ENCODE results near the gene VGLL2. TPM values are rescaled to one million over a fixed set of nuclear protein-coding genes. Genes with fewer than 3 reads are reported as not detected.

Gene VGLL2
- total RNA-seq, 1 experiment from 2014 or later, result not detected

GRCh38 chr6:117276778-117277316 is 11.5 kb downstream of the VGLL2 start:
- no peak for DNase-seq (ENCODE audit: unreplicated experiment)
- CTCF ChIA-PET, result no interaction called here
- no peaks in the 10 kb centered on the region for H3K36me3 Mint-ChIP-seq (ENCODE audit: insufficient read depth, unreplicated experiment)
- intact Hi-C loops (cut with micrococcal nuclease), result loop anchor here (10.0 kb wide), 1 partner anchor 302 kb away; no protein-coding TSS in a partner anchor
- H3K9me3 Mint-ChIP-seq (ENCODE audit: unreplicated experiment), result no peaks in the 10 kb centered on the region
- no peaks in the 10 kb centered on the region for H3K4me1 Mint-ChIP-seq (ENCODE audit: insufficient read depth, unreplicated experiment)
- POLR2A ChIA-PET, result no interaction called here
- no peak overlapping the region for H3K4me3 Mint-ChIP-seq (ENCODE audit: unreplicated experiment)
- no peak overlapping the region for H3K27ac Mint-ChIP-seq (ENCODE audit: low read depth, unreplicated experiment)
- no peak for TF ChIP-seq CTCF (IDR thresholded peaks at IDR 0.05; ENCODE audit: unreplicated experiment)
- no TSS peak for BruUV-seq (replicated peaks)
- peaks cover 54% of the 10 kb centered on the region for H3K27me3 Mint-ChIP-seq (ENCODE audit: insufficient read depth, unreplicated experiment)

DNA sequence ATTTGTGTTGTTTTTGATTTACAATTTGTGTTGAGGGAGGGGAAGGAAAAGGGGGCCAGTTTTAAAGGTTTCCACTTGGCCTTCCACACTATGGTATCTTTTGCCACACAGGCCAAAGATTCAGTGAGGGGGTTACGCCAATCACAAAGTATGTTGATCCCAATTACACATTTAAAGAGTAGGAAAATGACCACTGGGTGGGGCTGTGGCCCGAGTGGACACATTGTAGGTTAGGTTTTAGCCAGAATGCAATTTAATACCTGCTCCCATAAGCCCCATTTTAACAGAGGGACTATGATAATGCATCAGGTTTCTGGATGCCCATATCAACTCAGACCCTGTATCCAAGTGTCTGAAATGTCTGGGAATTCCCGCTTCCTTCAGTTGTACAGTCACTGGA is 15.6 kb downstream of the VGLL2 start:
- DNase-seq (ENCODE audit: unreplicated experiment), result peak; percentile 54
- Mint-ChIP-seq H3K27ac (ENCODE audit: low read depth, unreplicated experiment) (no peak overlapping the region), H3K4me3 (ENCODE audit: unreplicated experiment) (no peak overlapping the region), H3K36me3 (ENCODE audit: insufficient read depth, unreplicated experiment) (no peaks in the 10 kb centered on the region), H3K27me3 (ENCODE audit: insufficient read depth, unreplicated experiment) (peaks cover 13% of the 10 kb centered on the region), H3K4me1 (ENCODE audit: insufficient read depth, unreplicated experiment) (no peaks in the 10 kb centered on the region), H3K9me3 (ENCODE audit: unreplicated experiment) (no peaks in the 10 kb centered on the region)
- TF ChIP-seq CTCF (IDR thresholded peaks at IDR 0.05; ENCODE audit: unreplicated experiment), result peak; percentile 13
- intact Hi-C loops (cut with micrococcal nuclease), result loop anchor here (1.0 to 5.0 kb wide), 2 partner anchors 324 to 551 kb away; no protein-coding TSS in a partner anchor
- BruUV-seq (replicated peaks), result no TSS peak
- ChIA-PET POLR2A (no interaction called here), CTCF (interaction anchor here (0.7 to 1.2 kb wide), 2 partner anchors 26 to 1005 kb away, joined by 3 read pairs; no protein-coding TSS in a partner anchor)

DNA sequence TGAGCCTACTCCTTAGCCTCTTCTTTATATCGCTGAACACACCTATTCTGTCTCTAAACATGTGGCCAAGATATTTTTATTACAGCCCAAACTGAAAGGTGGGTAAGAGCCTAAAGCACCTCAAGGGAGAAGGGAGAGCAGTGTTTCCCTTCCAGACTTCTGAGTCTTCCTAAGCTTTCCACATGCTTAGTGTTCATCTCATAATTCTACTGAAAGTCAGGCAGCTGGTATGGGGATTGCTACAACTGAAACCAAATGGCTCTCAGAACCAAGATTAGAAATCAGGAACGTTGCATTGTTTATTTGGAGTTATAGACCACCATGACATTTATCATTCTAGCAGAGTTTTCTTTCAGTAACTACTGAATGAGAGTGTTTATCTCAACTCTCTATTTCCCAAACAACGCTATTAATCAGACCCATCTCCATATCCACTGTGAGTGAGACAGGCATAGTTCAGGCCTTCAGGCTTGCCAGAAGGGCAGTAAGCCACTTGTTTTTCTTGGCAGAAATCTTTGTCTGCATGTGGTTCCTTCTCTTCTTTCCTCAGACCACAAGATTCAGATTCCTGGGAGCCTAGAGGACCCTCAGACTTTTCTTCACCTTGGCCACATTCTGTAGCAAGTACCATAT is 22.8 kb downstream of the VGLL2 start:
- intact Hi-C loops (cut with micrococcal nuclease), result no loop called here
- TF ChIP-seq CTCF (IDR thresholded peaks at IDR 0.05; ENCODE audit: unreplicated experiment), result no peak
- POLR2A ChIA-PET, result no interaction called here
- H3K27ac Mint-ChIP-seq (ENCODE audit: low read depth, unreplicated experiment), result no peak overlapping the region
- no peak overlapping the region for H3K4me3 Mint-ChIP-seq (ENCODE audit: unreplicated experiment)
- no peak for DNase-seq (ENCODE audit: unreplicated experiment)
- H3K36me3 Mint-ChIP-seq (ENCODE audit: insufficient read depth, unreplicated experiment), result peaks cover 37% of the 10 kb centered on the region
- CTCF ChIA-PET, result interaction anchor here (0.6 to 1.0 kb wide), 4 partner anchors 22 to 773 kb away, joined by 3 read pairs; no protein-coding TSS in a partner anchor
- BruUV-seq (replicated peaks), result TSS peak; percentile 24
- H3K4me1 Mint-ChIP-seq (ENCODE audit: insufficient read depth, unreplicated experiment), result no peaks in the 10 kb centered on the region
- no peaks in the 10 kb centered on the region for H3K27me3 Mint-ChIP-seq (ENCODE audit: insufficient read depth, unreplicated experiment)
- no peaks in the 10 kb centered on the region for H3K9me3 Mint-ChIP-seq (ENCODE audit: unreplicated experiment)

GRCh38 chr6:117290173-117290846 is 25.0 kb downstream of the VGLL2 start:
- DNase-seq (ENCODE audit: unreplicated experiment), result no peak
- H3K4me1 Mint-ChIP-seq (ENCODE audit: insufficient read depth, unreplicated experiment), result no peaks in the 10 kb centered on the region
- no peaks in the 10 kb centered on the region for H3K27me3 Mint-ChIP-seq (ENCODE audit: insufficient read depth, unreplicated experiment)
- no TSS peak for BruUV-seq (replicated peaks)
- intact Hi-C loops (cut with micrococcal nuclease), result no loop called here
- H3K9me3 Mint-ChIP-seq (ENCODE audit: unreplicated experiment), result no peaks in the 10 kb centered on the region
- TF ChIP-seq CTCF (IDR thresholded peaks at IDR 0.05; ENCODE audit: unreplicated experiment), result no peak
- peaks cover 48% of the 10 kb centered on the region for H3K36me3 Mint-ChIP-seq (ENCODE audit: insufficient read depth, unreplicated experiment)
- H3K27ac Mint-ChIP-seq (ENCODE audit: low read depth, unreplicated experiment), result no peak overlapping the region
- POLR2A ChIA-PET, result no interaction called here
- CTCF ChIA-PET, result no interaction called here
- no peak overlapping the region for H3K4me3 Mint-ChIP-seq (ENCODE audit: unreplicated experiment)

Measured in MCF 10A (cell line).